Measurements from ENCODE around the gene PADI3.

The PADI3 gene

DNA sequence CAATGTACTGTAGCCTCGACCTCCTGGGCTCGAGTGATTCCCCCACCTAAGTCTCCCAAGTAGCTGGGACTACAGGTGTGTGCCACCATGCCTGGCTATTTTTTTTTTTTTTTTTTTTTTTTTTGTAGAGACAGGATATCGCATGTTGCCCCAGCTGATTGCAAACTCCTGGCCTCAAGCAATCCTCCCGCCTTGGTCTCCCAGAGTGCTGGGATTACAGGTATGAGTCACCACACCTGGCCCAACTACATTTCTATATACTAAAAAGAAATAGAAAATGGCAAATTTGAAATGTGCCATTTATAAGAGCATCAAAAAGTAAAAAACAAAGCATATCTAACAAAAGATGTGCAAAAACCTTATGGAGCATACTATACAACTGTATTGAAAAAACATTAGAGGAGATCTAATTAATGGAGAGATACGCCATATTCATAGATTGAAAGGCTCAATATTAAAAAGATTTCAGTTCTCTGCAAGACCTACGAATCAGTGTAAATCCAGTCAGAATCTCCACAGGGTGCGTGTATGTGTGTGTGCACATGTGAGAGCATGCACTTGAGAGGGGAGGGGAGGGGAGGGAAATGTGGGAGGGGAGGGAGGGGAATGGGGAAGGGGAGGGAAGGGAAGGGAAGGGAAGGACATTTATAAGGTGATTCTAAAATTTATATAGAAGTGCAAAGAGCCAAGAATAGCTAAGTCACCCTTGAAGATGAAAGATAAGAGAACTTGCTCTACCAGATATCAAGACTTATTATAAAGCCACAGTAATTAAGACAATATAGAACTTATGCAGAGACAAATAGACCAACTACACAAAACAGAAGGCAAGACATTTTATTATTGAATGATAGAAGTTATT is 43.6 kb downstream of the PADI3 start:
- 82% methylated on average over 7 of the region's 7 CpGs for WGBS
- H3K4me3 ChIP-seq (ENCODE audit: low read length): no peak overlapping the region
- H3K4me1 ChIP-seq (ENCODE audit: insufficient read depth, low read length): no peaks in the 10 kb centered on the region
- no peaks in the 10 kb centered on the region for H3K27me3 ChIP-seq (ENCODE audit: insufficient read depth, low read length)
- H3K27ac ChIP-seq (ENCODE audit: low read depth, low read length): no peak overlapping the region
- no peak overlapping the region for H3K9ac ChIP-seq (ENCODE audit: low read depth, low read length)
- no peaks in the 10 kb centered on the region for H3K36me3 ChIP-seq (ENCODE audit: insufficient read depth, low read length)
- H3K9me3 ChIP-seq (ENCODE audit: insufficient read depth, low read depth, low read length): no peaks in the 10 kb centered on the region

DNA sequence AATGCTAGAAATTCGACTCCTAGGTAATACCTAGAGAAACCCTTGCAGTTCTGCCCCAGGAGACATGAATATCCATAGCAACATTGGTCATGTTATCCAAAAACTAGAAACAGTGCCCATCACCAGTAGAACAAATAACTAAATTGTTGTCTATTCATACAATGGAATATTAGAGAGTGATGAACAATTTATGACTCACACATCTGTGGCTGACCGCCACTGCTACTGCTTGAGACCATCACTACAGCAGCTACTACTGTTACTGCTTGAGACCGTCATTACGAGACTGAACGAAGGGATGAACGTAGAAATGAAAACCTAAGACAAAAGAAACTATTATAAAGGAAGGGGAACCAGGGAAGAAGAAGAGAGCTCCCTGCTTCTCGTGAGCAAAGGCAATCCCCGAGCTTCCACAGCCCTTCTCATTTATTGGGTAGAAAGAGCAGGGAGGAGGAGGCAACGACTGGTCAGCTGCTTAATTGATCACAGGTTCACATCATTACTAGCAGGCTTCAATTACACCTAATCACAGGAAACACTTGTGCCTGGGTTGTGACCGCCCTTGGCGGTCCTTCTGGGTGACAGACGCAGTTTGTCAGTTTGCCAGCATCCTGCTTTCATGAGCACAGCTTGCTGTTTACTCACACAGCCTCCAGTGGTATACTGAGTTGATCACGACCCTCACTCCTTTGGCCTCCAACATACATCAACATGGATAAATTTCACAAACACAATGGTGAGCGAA is 45.0 kb downstream of the PADI3 start:
- no peak overlapping the region for H3K9ac ChIP-seq (ENCODE audit: low read depth, low read length)
- no peaks in the 10 kb centered on the region for H3K9me3 ChIP-seq (ENCODE audit: insufficient read depth, low read depth, low read length)
- no peaks in the 10 kb centered on the region for H3K4me1 ChIP-seq (ENCODE audit: insufficient read depth, low read length)
- no peak overlapping the region for H3K4me3 ChIP-seq (ENCODE audit: low read length)
- no peaks in the 10 kb centered on the region for H3K27me3 ChIP-seq (ENCODE audit: insufficient read depth, low read length)
- H3K36me3 ChIP-seq (ENCODE audit: insufficient read depth, low read length): no peaks in the 10 kb centered on the region
- no peak overlapping the region for H3K27ac ChIP-seq (ENCODE audit: low read depth, low read length)
- WGBS: 82% methylated on average over 13 of the region's 14 CpGs

DNA sequence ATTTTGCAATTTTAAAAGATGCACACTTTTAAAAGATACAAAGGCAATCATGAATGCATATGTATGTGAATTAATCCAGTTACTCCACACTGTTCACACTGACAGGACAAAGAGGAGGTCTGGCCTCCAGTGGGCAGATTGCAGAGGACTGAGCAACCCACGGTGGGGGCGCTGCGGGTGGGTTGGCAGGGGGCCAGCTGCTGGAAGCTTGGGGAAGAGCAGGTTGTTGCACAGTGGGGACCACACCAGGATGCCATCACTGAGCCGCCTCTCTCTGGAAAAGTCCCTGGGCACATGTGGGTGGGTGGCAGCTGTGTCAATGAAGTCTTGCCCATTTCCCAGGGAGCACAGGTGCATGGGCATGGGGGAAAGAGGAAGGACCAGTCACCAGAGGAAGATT is 46.4 kb downstream of the PADI3 start:
- 89% methylated on average over 4 of the region's 4 CpGs for WGBS
- no peaks in the 10 kb centered on the region for H3K4me1 ChIP-seq (ENCODE audit: insufficient read depth, low read length)
- no peaks in the 10 kb centered on the region for H3K27me3 ChIP-seq (ENCODE audit: insufficient read depth, low read length)
- H3K36me3 ChIP-seq (ENCODE audit: insufficient read depth, low read length): no peaks in the 10 kb centered on the region
- H3K4me3 ChIP-seq (ENCODE audit: low read length): no peak overlapping the region
- H3K9me3 ChIP-seq (ENCODE audit: insufficient read depth, low read depth, low read length): 0 out of 2 replicates have a peak, but pooled peaks cover 2% of the 10 kb centered on the region
- no peak overlapping the region for H3K9ac ChIP-seq (ENCODE audit: low read depth, low read length)
- no peak overlapping the region for H3K27ac ChIP-seq (ENCODE audit: low read depth, low read length)

GRCh38 chr1:17296086-17296485 is 47.2 kb downstream of the PADI3 start:
- H3K9ac ChIP-seq (ENCODE audit: low read depth, low read length): no peak overlapping the region
- 90% methylated on average over 5 of the region's 5 CpGs for WGBS
- peaks cover 7% of the 10 kb centered on the region; the same call in 1 of the 2 replicates for H3K9me3 ChIP-seq (ENCODE audit: insufficient read depth, low read depth, low read length)
- H3K4me3 ChIP-seq (ENCODE audit: low read length): no peak overlapping the region
- H3K4me1 ChIP-seq (ENCODE audit: insufficient read depth, low read length): no peaks in the 10 kb centered on the region
- H3K36me3 ChIP-seq (ENCODE audit: insufficient read depth, low read length): no peaks in the 10 kb centered on the region
- H3K27me3 ChIP-seq (ENCODE audit: insufficient read depth, low read length): no peaks in the 10 kb centered on the region
- H3K27ac ChIP-seq (ENCODE audit: low read depth, low read length): no peak overlapping the region

- Histone ChIP-seq H3K4me3 (ENCODE audit: low read length) (no peak overlapping the region), H3K9me3 (ENCODE audit: insufficient read depth, low read depth, low read length) (peaks cover 20% of the 10 kb centered on the region), H3K27ac (ENCODE audit: low read depth, low read length) (no peak overlapping the region), H3K27me3 (ENCODE audit: insufficient read depth, low read length) (no peaks in the 10 kb centered on the region), H3K9ac (ENCODE audit: low read depth, low read length) (no peak overlapping the region), H3K36me3 (ENCODE audit: insufficient read depth, low read length) (no peaks in the 10 kb centered on the region), H3K4me1 (ENCODE audit: insufficient read depth, low read length) (no peaks in the 10 kb centered on the region)
- 92% methylated on average over 7 of the region's 7 CpGs for WGBS
These were observed 49.1 kb downstream of the PADI3 start for GRCh38 chr1:17297991-17298390.

- Histone ChIP-seq H3K27ac (ENCODE audit: low read depth, low read length) (no peak overlapping the region), H3K4me1 (ENCODE audit: insufficient read depth, low read length) (no peaks in the 10 kb centered on the region), H3K4me3 (ENCODE audit: low read length) (no peak overlapping the region), H3K9ac (ENCODE audit: low read depth, low read length) (no peak overlapping the region), H3K9me3 (ENCODE audit: insufficient read depth, low read depth, low read length) (peaks cover 20% of the 10 kb centered on the region), H3K27me3 (ENCODE audit: insufficient read depth, low read length) (no peaks in the 10 kb centered on the region), H3K36me3 (ENCODE audit: insufficient read depth, low read length) (no peaks in the 10 kb centered on the region)
- 87% methylated on average over 5 of the region's 5 CpGs for WGBS
These were observed 52.9 kb downstream of the PADI3 start for GRCh38 chr1:17301767-17302166.

DNA sequence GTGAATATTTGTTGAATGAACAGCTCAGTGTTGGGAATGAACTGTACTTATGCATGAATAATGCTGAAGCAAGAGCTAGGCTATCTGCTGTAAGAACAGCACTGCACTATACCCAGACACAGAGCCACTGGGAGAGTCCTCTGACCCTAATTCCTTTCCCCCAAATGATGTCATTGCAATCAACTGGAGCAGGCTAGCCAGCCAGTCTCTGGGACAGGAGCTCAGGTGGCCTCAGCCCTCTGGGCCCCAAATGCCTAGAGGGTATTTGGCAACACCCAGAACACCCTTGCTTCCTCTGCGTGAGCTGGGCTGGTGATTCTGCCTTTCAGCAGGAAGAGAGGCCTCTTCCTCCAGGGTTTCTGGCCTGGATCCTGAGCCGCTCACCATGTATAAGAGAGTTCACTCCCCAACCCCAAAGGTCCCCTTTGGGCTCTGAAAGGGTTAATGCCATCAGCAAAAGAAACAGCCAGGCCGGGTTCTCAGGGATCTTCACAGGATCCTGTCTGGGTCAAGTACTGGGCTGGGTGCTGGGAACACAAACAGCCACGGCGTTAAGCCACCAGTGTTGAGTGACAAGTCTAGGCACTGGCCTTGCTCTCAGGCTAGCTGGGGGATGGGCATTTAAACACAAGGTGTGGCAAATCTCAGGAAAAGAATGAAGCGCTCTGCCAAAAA is 55.4 kb downstream of the PADI3 start:
- Histone ChIP-seq H3K9ac (ENCODE audit: low read depth, low read length) (no peak overlapping the region), H3K27ac (ENCODE audit: low read depth, low read length) (no peak overlapping the region), H3K9me3 (ENCODE audit: insufficient read depth, low read depth, low read length) (peaks cover 20% of the 10 kb centered on the region), H3K27me3 (ENCODE audit: insufficient read depth, low read length) (no peaks in the 10 kb centered on the region), H3K36me3 (ENCODE audit: insufficient read depth, low read length) (no peaks in the 10 kb centered on the region), H3K4me1 (ENCODE audit: insufficient read depth, low read length) (peaks cover 3% of the 10 kb centered on the region), H3K4me3 (ENCODE audit: low read length) (no peak overlapping the region)
- 53% methylated on average over 6 of the region's 6 CpGs for WGBS

- Histone ChIP-seq H3K36me3 (ENCODE audit: insufficient read depth, low read length) (no peaks in the 10 kb centered on the region), H3K9ac (ENCODE audit: low read depth, low read length) (no peak overlapping the region), H3K27ac (ENCODE audit: low read depth, low read length) (no peak overlapping the region), H3K4me1 (ENCODE audit: insufficient read depth, low read length) (peaks cover 8% of the 10 kb centered on the region), H3K4me3 (ENCODE audit: low read length) (no peak overlapping the region), H3K9me3 (ENCODE audit: insufficient read depth, low read depth, low read length) (peaks cover 18% of the 10 kb centered on the region), H3K27me3 (ENCODE audit: insufficient read depth, low read length) (no peaks in the 10 kb centered on the region)
- WGBS: 85% methylated on average over 6 of the region's 6 CpGs
These were observed 55.9 kb downstream of the PADI3 start for GRCh38 chr1:17304826-17305175.

DNA sequence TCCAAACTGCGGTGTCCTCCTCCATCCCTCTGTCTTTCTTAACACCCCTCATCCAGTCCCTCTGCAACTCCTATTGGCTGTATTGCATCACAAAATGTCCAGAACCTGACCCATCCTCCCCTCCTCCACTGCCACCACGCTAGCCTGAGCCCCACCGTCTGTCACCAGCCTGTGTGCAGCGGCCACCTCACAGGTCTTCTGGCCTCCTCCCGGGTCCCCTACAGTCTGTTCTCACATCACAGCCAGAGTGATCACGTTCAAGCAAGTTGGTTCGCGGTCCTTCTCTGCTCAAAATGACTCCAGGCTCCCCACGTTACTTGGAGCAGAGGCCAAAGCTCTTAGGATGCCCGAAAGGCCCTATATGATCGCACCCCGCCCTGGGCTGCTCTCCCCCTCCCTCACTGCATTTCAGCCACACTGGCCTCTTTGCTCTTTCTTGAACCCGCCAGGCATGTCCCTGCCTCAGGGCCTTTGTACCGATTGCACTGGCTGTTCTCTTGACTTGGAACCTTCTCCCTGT is 56.7 kb downstream of the PADI3 start:
- WGBS: 79% methylated on average over 13 of the region's 14 CpGs
- H3K9ac ChIP-seq (ENCODE audit: low read depth, low read length): no peak overlapping the region
- H3K36me3 ChIP-seq (ENCODE audit: insufficient read depth, low read length): no peaks in the 10 kb centered on the region
- no peaks in the 10 kb centered on the region for H3K27me3 ChIP-seq (ENCODE audit: insufficient read depth, low read length)
- H3K9me3 ChIP-seq (ENCODE audit: insufficient read depth, low read depth, low read length): peaks cover 18% of the 10 kb centered on the region
- no peak overlapping the region for H3K27ac ChIP-seq (ENCODE audit: low read depth, low read length)
- H3K4me3 ChIP-seq (ENCODE audit: low read length): no peak overlapping the region
- peaks cover 11% of the 10 kb centered on the region for H3K4me1 ChIP-seq (ENCODE audit: insufficient read depth, low read length)

DNA sequence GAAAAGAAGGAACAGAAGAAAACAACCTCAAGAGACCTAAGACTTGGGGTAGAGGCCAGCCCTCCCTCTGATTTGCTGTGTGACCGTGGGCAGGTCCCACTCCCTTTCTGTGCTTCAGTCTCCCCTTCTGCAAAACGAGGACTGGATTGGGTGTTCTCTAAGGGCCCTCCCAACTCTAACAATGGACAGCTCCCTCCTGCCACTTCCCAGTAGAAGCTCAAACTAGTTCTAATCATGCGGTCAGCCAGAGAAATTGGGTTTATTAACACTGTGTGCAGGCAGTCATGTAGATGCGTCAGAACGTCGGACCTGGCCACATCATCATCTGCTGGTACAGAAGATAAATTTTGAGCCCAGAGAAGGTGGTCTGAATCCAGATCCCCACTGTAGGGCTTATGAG is 57.5 kb downstream of the PADI3 start:
- Histone ChIP-seq H3K9me3 (ENCODE audit: insufficient read depth, low read depth, low read length) (peaks cover 12% of the 10 kb centered on the region), H3K4me1 (ENCODE audit: insufficient read depth, low read length) (peaks cover 11% of the 10 kb centered on the region), H3K36me3 (ENCODE audit: insufficient read depth, low read length) (no peaks in the 10 kb centered on the region), H3K4me3 (ENCODE audit: low read length) (no peak overlapping the region), H3K9ac (ENCODE audit: low read depth, low read length) (no peak overlapping the region), H3K27ac (ENCODE audit: low read depth, low read length) (no peak overlapping the region), H3K27me3 (ENCODE audit: insufficient read depth, low read length) (no peaks in the 10 kb centered on the region)
- 83% methylated on average over 6 of the region's 6 CpGs for WGBS

DNA sequence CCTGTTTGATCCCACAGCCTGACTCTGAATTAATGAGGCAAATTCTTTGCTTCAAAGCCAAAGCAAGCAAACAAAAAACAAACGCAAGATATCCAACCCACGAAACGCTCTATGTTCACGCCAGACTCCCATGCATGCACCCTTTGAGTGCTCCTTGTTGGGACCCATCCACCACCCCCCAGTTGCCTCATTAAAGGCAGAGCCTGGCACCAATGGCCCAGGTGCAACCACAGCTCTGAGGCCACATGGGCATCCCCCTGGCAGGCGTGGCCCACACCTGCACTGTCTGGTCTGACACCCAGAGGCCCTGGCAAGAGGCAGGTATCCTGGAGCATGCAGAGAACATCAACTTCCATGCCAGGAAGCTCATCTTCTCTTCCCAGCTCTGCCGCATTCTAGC is 58.0 kb downstream of the PADI3 start:
- no peak overlapping the region for H3K9ac ChIP-seq (ENCODE audit: low read depth, low read length)
- peaks cover 8% of the 10 kb centered on the region for H3K9me3 ChIP-seq (ENCODE audit: insufficient read depth, low read depth, low read length)
- WGBS: 65% methylated on average over 6 of the region's 6 CpGs
- no peaks in the 10 kb centered on the region for H3K27me3 ChIP-seq (ENCODE audit: insufficient read depth, low read length)
- no peak overlapping the region for H3K4me3 ChIP-seq (ENCODE audit: low read length)
- H3K27ac ChIP-seq (ENCODE audit: low read depth, low read length): no peak overlapping the region
- H3K36me3 ChIP-seq (ENCODE audit: insufficient read depth, low read length): no peaks in the 10 kb centered on the region
- peaks cover 11% of the 10 kb centered on the region for H3K4me1 ChIP-seq (ENCODE audit: insufficient read depth, low read length)
